RKO (cell line): ENCODE data around the gene GSTO2.

Source experiments
- DNase-seq: peaks from one replicate; pipeline ENCODE4 v3.0.0-alpha.2; 2016; ENCODE audit warnings: low spot score

The GSTO2 gene

GRCh38 chr10:104326991-104327610 lies 58.1 kb downstream of the GSTO2 start:
- DNase-seq: no peak

GRCh38 chr10:104327745-104328645 lies 59.0 kb downstream of the GSTO2 start:
- DNase-seq: no peak

GRCh38 chr10:104328646-104328895 lies 59.6 kb downstream of the GSTO2 start:
- no peak for DNase-seq

GRCh38 chr10:104328896-104329710 lies 60.1 kb downstream of the GSTO2 start:
- peak; percentile 98 for DNase-seq

- DNase-seq: peak; percentile 74
These were observed 60.8 kb downstream of the GSTO2 start for GRCh38 chr10:104329735-104330134.

GRCh38 chr10:104330168-104331110 lies 61.5 kb downstream of the GSTO2 start:
- no peak for DNase-seq

GRCh38 chr10:104331208-104331838 lies 62.3 kb downstream of the GSTO2 start:
- peak; percentile 68 for DNase-seq

- DNase-seq: no peak
These were observed 63.5 kb downstream of the GSTO2 start for GRCh38 chr10:104332243-104333031.

GRCh38 chr10:104333032-104333727 lies 64.2 kb downstream of the GSTO2 start:
- no peak for DNase-seq

GRCh38 chr10:104333728-104334373 lies 64.9 kb downstream of the GSTO2 start:
- no peak for DNase-seq

GRCh38 chr10:104334561-104334960 lies 65.6 kb downstream of the GSTO2 start:
- no peak for DNase-seq

GRCh38 chr10:104334965-104335650 lies 66.1 kb downstream of the GSTO2 start:
- DNase-seq: no peak

- no peak for DNase-seq
These were observed 68.0 kb downstream of the GSTO2 start for GRCh38 chr10:104336821-104337467.

GRCh38 chr10:104337521-104337984 lies 68.6 kb downstream of the GSTO2 start:
- DNase-seq: peak; percentile 45

- DNase-seq: peak; percentile 95
These were observed 69.2 kb downstream of the GSTO2 start, which contains the start of gene ITPRIP for GRCh38 chr10:104337985-104338735. TSS of gene ITPRIP (minus strand) at chr10:104338465. CDS start at chr10:104316051, 22,414 bp downstream.

GRCh38 chr10:104339469-104340110 lies 70.6 kb downstream of the GSTO2 start:
- DNase-seq: peak; percentile 63

- no peak for DNase-seq
These were observed 71.1 kb downstream of the GSTO2 start for GRCh38 chr10:104340111-104340526.
